Gastrocnemius medialis (tissue), 4 donors: ENCODE data around the gene CDK18. TPM values are rescaled to one million over a fixed set of nuclear protein-coding genes. Genes with fewer than 3 reads are reported as not detected.

ENCODE experiments used
- ATAC-seq, 2 donors: fragments of 150-250 bp; one replicate each; pipeline ENCODE4 v1.9.1; 2016
- DNase-seq, 2 donors: peaks; one replicate each; pipeline ENCODE4 v3.0.0-alpha.2; 2019
- H3K27ac ChIP-seq, 4 donors: fragments of 200-600 bp; sonication (generic); 1 replicate in 1 of 4; 2 replicates in 3 of 4; pipeline ENCODE4 v1.5.1; 2016 to 2018; ENCODE audit warnings: mild to moderate bottlenecking in 2 of 4, moderate library complexity in 1 of 4
- H3K27me3 ChIP-seq, 3 donors: fragments of 200-600 bp; sonication (generic) in 2 of 3; 1 replicate in 1 of 3; 2 replicates in 2 of 3; pipeline versions ENCODE4 v1.5.1 to v1.6.0; 2016 to 2019; ENCODE audit warnings: mild to moderate bottlenecking in 1 of 3, moderate library complexity in 1 of 3
- H3K36me3 ChIP-seq, 2 donors: fragments of 200-600 bp; sonication (generic) in 1 of 2; one replicate each; pipeline ENCODE4 v1.5.1; 2017 to 2018
- H3K4me1 ChIP-seq, 2 donors: fragments of 200-600 bp; sonication (generic) in 1 of 2; one replicate each; pipeline ENCODE4 v1.5.1; 2016 to 2017; ENCODE audit warnings: mild to moderate bottlenecking in 2 of 2
- H3K4me3 ChIP-seq, 4 donors: fragments of 200-600 bp; sonication (generic) in 3 of 4; 1 replicate in 1 of 4; 2 replicates in 3 of 4; pipeline ENCODE4 v1.5.1; 2016 to 2019; ENCODE audit warnings: mild to moderate bottlenecking in 2 of 4
- H3K9me3 ChIP-seq, 3 donors: fragments of 200-600 bp; sonication (generic) in 2 of 3; 1 replicate in 1 of 3; 2 replicates in 2 of 3; pipeline ENCODE4 v1.5.1; 2016 to 2019
- POLR2A ChIP-seq, 2 donors: fragments of 450-650 bp; IDR thresholded peaks; one replicate each; pipeline ENCODE4 v1.6.1; 2017; ENCODE audit warnings: antibody characterized with exemption in 2 of 2, mild to moderate bottlenecking in 2 of 2, moderate library complexity in 2 of 2
- in situ Hi-C, 4 donors: fragments of 200-750 bp; cut with MboI; loops; one replicate each; pipeline versions ENCODE4 v1.15.0 to v1.8.0; 2017; ENCODE audit warnings: low sequenced_read_pairs in 4 of 4
- intact Hi-C: fragments of 100-400 bp; cut with DNase I; formaldehyde crosslinking; loops from one replicate; pipeline ENCODE4 v1.15.1; 2023; ENCODE audit warnings: low total_unique reads
- total RNA-seq, 4 donors: library from RNA; depleted of rRNA; stranded (reverse); fragments of >200 nt; gene quantifications; one replicate each; pipeline versions ENCODE4 v1.1.0 to v1.2.3, GENCODE V29; 2016
- TF ChIP-seq, protein P1 (sequence below), 5 experiments: fragments of 450-650 bp in 3 of 5; fragments of 200-600 bp in 2 of 5; sonication (generic) in 2 of 5; IDR thresholded peaks in 4 of 5; conservative IDR thresholded peaks in 1 of 5; 1 replicate in 4 of 5; 2 replicates in 1 of 5; pipeline ENCODE4 v1.5.1; 2016 to 2019; ENCODE audit warnings: antibody characterized with exemption in 5 of 5, mild to moderate bottlenecking in 3 of 5, moderate library complexity in 3 of 5

The CDK18 gene
- total RNA-seq, 4 donors from 2014 or later = 1.2 to 4.6 (median 1.5) TPM

DNA sequence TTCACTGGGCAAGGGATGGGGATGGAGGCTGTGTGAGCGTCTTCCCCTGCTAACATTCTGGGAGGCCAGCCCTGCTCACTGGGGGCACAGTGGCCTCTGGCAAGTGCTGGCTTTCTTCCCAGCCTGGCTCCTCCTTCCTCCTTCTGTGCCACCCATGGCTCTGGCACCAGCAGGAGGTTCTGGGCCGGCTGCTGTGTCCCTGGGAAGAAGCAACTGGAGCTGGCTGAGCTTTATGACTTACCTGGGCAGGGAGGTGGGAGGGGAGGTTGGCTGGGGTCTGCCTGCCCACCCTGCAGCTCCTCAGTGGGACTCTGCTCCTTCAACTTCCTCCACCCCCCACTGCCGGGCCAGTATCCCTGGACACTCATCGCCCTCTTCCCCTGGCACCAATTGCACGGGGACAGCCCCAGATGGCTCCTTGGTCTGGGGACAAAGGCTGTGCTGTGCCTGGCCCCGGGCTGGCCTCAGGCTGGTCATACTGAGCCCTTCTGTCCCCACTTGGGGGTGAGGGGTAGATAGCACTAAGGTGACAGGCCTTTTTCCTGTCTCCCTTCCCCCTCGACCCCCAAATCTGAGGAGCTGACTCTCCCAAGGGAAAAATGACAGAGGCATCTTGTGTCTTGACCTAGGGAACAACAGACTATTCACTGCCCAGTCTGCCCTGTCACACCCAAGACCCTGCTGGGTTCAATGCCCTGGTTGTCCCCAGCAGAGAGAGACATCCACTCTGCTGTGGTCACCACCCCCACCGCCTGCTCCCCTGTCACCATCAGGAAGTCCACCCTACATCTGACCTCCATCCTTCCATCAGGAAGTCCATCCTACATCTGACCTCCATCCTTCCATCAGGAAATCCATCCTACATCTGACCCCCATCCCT lies 14.4 kb downstream of the CDK18 start:
- DNase-seq = no peak
- in situ Hi-C loops = no loop called here

DNA sequence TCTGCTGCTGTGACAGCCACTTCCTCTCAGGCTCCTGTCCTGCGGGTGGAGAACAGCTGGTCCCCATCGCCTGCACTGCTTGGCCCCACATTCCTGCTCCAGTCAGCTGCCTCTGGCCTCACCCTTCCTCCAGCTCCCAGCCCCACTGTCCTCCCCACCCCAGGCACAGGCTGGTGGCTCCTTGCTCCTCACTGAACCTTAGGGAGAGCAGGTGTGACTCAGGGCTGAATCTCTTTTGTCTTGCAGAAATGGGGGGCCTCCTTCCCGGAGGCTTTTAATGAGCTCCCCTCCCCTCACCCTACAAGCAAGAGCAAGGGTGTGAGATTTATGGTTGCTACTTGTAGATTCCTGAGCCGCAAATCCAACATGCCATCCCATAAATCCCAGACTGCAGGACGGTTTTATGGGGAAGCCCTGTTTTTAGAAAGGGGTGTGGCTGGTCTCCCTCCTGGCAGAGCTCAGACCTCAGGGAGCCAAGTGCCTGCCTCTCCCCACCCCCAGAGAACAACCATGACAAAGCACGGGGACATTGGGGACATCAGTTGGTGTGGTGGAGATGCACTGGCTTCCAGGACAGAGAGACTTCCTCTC lies 15.2 kb downstream of the CDK18 start:
- DNase-seq = no peak
- H3K9me3 ChIP-seq = no peaks in the 10 kb centered on the region
- H3K27me3 ChIP-seq = no peaks in the 10 kb centered on the region
- H3K4me1 ChIP-seq = peaks cover 19 to 20% of the 10 kb centered on the region in 2 donors
- H3K27ac ChIP-seq = no peak overlapping the region
- in situ Hi-C loops (loop anchor here in 3 of 4 donors (5.0 to 10.0 kb wide), 4 partner anchors 32 to 165 kb away; partner anchors contain the start of gene KLHDC8A (in 2 of the 3)), intact Hi-C loops (loop anchor here (5.0 kb wide), 1 partner anchor 167 kb away; no protein-coding TSS in a partner anchor)
- no peak for ATAC-seq
- no peaks in the 10 kb centered on the region for H3K36me3 ChIP-seq
- no peak overlapping the region for H3K4me3 ChIP-seq
- no peak for TF ChIP-seq POLR2A (IDR thresholded peaks at IDR 0.05)
- TF ChIP-seq, protein P1, sequence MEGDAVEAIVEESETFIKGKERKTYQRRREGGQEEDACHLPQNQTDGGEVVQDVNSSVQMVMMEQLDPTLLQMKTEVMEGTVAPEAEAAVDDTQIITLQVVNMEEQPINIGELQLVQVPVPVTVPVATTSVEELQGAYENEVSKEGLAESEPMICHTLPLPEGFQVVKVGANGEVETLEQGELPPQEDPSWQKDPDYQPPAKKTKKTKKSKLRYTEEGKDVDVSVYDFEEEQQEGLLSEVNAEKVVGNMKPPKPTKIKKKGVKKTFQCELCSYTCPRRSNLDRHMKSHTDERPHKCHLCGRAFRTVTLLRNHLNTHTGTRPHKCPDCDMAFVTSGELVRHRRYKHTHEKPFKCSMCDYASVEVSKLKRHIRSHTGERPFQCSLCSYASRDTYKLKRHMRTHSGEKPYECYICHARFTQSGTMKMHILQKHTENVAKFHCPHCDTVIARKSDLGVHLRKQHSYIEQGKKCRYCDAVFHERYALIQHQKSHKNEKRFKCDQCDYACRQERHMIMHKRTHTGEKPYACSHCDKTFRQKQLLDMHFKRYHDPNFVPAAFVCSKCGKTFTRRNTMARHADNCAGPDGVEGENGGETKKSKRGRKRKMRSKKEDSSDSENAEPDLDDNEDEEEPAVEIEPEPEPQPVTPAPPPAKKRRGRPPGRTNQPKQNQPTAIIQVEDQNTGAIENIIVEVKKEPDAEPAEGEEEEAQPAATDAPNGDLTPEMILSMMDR (IDR thresholded peaks at IDR 0.05 in 4 of 5, conservative IDR thresholded peaks at IDR 0.05 in 1 of 5) = no peak

More for the DNA sequence above, 14.4 kb downstream of the CDK18 start:
- no peaks in the 10 kb centered on the region for H3K27me3 ChIP-seq
- no peak for ATAC-seq
- TF ChIP-seq POLR2A (IDR thresholded peaks at IDR 0.05) = no peak
- TF ChIP-seq, protein P1 (IDR thresholded peaks at IDR 0.05 in 4 of 5, conservative IDR thresholded peaks at IDR 0.05 in 1 of 5) = no peak
- no peaks in the 10 kb centered on the region for H3K9me3 ChIP-seq
- H3K27ac ChIP-seq = no peak overlapping the region
- intact Hi-C loops = no loop called here
- no peaks in the 10 kb centered on the region for H3K36me3 ChIP-seq
- H3K4me1 ChIP-seq = peaks cover 20 to 21% of the 10 kb centered on the region in 2 donors
- H3K4me3 ChIP-seq = no peak overlapping the region

DNA sequence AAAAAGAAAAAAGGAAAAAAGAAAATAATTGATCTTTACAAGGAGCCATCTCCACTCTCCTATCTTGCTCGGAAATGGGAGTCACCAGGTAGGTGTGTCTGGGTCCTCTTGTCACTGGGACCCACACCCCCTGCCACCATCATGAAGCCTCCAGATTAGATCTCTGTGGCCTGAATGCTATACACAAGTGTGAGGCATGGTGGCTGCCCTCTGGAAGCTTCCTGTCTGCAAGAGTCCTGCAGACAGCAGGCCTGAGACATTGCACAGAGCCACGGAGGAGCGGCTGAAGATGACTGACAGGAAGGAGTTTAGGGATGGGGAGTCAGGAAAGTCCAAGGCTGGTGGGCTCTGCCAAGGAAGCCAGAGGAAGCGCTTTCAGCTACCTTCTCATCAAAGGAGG lies 16.2 kb downstream of the CDK18 start:
- in situ Hi-C loops = loop anchor here in 3 of 4 donors (5.0 to 10.0 kb wide), 4 partner anchors 33 to 166 kb away; partner anchors contain the start of gene KLHDC8A (in 2 of the 3)
- no peaks in the 10 kb centered on the region for H3K27me3 ChIP-seq
- no peak overlapping the region for H3K27ac ChIP-seq
- ATAC-seq (no peak), DNase-seq (no peak)
- H3K4me3 ChIP-seq = no peak overlapping the region
- H3K9me3 ChIP-seq = no peaks in the 10 kb centered on the region
- TF ChIP-seq, protein P1 (IDR thresholded peaks at IDR 0.05 in 4 of 5, conservative IDR thresholded peaks at IDR 0.05 in 1 of 5) = no peak
- no peak for TF ChIP-seq POLR2A (IDR thresholded peaks at IDR 0.05)
- H3K4me1 ChIP-seq = peaks cover 13% of the 10 kb centered on the region in 2 donors
- H3K36me3 ChIP-seq = no peaks in the 10 kb centered on the region
- intact Hi-C loops = loop anchor here (5.0 kb wide), 1 partner anchor 168 kb away; no protein-coding TSS in a partner anchor

DNA sequence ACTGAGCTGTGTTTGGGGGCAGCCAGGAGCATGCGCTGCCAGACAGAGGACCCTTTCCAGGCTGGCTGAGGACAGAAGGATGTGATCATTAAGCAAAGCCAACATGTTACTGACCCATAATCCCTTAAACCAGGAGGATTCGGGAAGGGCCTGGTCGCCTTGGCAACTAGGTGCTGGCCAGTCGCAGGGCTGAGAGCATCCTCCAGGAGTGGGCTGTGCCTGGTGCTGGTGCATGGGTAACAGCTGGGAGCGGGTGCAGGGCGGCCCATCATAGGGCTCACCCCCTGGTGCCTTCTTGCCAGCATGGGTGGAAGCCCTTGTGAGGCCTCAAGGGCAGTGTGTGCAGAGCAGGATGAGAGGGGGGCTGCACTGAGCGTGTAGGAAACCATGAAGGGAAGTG lies 17.2 kb downstream of the CDK18 start:
- H3K4me1 ChIP-seq = peaks cover 4 to 10% of the 10 kb centered on the region in 2 donors
- H3K27me3 ChIP-seq = no peaks in the 10 kb centered on the region
- in situ Hi-C loops (loop anchor here in 3 of 4 donors (5.0 to 10.0 kb wide), 4 partner anchors 34 to 167 kb away; partner anchors contain the start of gene KLHDC8A (in 2 of the 3)), intact Hi-C loops (loop anchor here (5.0 kb wide), 1 partner anchor 169 kb away; no protein-coding TSS in a partner anchor)
- TF ChIP-seq, protein P1 (IDR thresholded peaks at IDR 0.05 in 4 of 5, conservative IDR thresholded peaks at IDR 0.05 in 1 of 5) = no peak
- TF ChIP-seq POLR2A (IDR thresholded peaks at IDR 0.05) = no peak
- H3K36me3 ChIP-seq = no peaks in the 10 kb centered on the region
- no peak for DNase-seq
- no peak overlapping the region for H3K27ac ChIP-seq
- no peak for ATAC-seq
- no peaks in the 10 kb centered on the region for H3K9me3 ChIP-seq
- no peak overlapping the region for H3K4me3 ChIP-seq
